Body of pancreas (tissue), 4 donors: ENCODE measurements around the gene SLC35A3. TPM values are rescaled to one million over a fixed set of nuclear protein-coding genes. Genes with fewer than 3 reads are reported as not detected.

ENCODE experiments used
- ATAC-seq: fragments of 150-250 bp; one replicate; pipeline ENCODE4 v1.9.1; 2016
- DNase-seq, 4 donors: peaks; one replicate each; pipeline ENCODE4 v3.0.0-alpha.2; 2019
- H3K27ac ChIP-seq, 4 donors: fragments of 200-600 bp; sonication (generic); 1 replicate in 3 of 4; 2 replicates in 1 of 4; pipeline versions ENCODE4 v1.5.1 to v1.6.1; 2016 to 2019; ENCODE audit warnings: mild to moderate bottlenecking in 1 of 4, mixed read lengths in 1 of 4, moderate library complexity in 1 of 4
- H3K27me3 ChIP-seq, 2 donors: fragments of 200-600 bp; sonication (generic); one replicate each; pipeline ENCODE4 v1.6.0; 2016; ENCODE audit warnings: mild to moderate bottlenecking in 1 of 2
- H3K36me3 ChIP-seq, 2 donors: fragments of 200-600 bp; sonication (generic); replicated peaks in 1 of 2; 2 replicates each; pipeline ENCODE4 v1.5.1; 2016; ENCODE audit warnings: low read depth in 2 of 2; ENCODE audit not compliant: insufficient read depth in 1 of 2
- H3K4me1 ChIP-seq: fragments of 200-600 bp; sonication (generic); one replicate; pipeline ENCODE4 v1.6.0; 2016
- H3K4me3 ChIP-seq, 2 donors: fragments of 200-600 bp; sonication (generic); 1 replicate in 1 of 2; 2 replicates in 1 of 2; pipeline ENCODE4 v1.5.1; 2016 to 2019
- H3K9me3 ChIP-seq, 3 donors: fragments of 200-600 bp; sonication (generic); 1 replicate in 2 of 3; 2 replicates in 1 of 3; pipeline ENCODE4 v1.5.1; 2016
- CTCF ChIP-seq, 7 experiments: fragments of 450-650 bp in 4 of 7; fragments of 200-600 bp in 3 of 7; sonication (generic) in 3 of 7; IDR thresholded peaks; one replicate each; pipeline ENCODE4 v1.5.1; 2016 to 2019; ENCODE audit warnings: antibody characterized with exemption in 7 of 7
- POLR2A ChIP-seq, 3 donors: fragments of 450-650 bp; IDR thresholded peaks; one replicate each; pipeline ENCODE4 v1.6.1; 2016; ENCODE audit warnings: antibody characterized with exemption in 3 of 3, mild to moderate bottlenecking in 2 of 3
- WGBS, 2 donors: methylation state at CpG; one replicate each; pipeline ENCODE4 v1.1.5; 2017; 5-methylcytosine and 5-hydroxymethylcytosine counted together
- intact Hi-C: fragments of 100-400 bp; cut with DNase I; formaldehyde crosslinking; loops from one replicate; pipeline ENCODE4 v1.15.1; 2023
- total RNA-seq, 2 donors: library from RNA; depleted of rRNA; stranded (reverse); fragments of >200 nt; gene quantifications; one replicate each; pipeline ENCODE4 v1.1.0, GENCODE V29; 2016

SLC35A3 gene
- total RNA-seq, 2 donors from 2014 or later, result 11.5 to 26.5 TPM

DNA sequence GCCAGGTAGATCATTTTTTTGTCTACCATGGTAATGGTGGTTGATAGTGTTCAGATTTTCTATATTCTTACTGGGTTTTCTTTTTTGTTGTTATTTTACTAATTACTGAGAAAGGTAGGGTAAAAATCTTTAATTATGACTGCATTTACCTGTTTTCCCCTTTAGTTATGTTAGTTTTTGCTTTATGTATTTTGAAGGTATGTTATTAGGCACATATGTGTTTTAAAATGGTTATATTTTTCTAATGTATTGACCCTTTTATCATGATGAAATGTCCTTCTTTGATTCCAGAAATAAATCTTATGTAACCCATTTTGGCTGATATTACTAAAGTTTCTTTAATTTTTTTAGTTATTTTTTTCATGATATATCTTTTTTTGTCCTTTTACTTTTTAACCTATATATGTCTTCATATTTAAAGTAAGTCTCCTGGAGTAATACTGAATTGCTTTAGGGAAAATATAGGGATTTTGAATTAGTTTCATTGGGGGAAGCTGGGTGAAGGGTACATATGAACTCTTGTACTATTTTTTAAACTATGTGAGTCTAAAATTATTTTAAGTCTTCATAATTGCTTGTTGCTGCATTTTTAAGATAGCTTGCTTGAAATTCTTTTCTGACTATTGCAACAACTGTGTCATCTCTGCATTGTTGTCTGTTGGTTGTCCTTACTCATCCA lies 22.4 kb downstream of the SLC35A3 start:
- no peaks in the 10 kb centered on the region for H3K27me3 ChIP-seq
- DNase-seq, result no peak
- H3K4me1 ChIP-seq, result peaks cover 2% of the 10 kb centered on the region
- no peak for TF ChIP-seq POLR2A (IDR thresholded peaks at IDR 0.05)
- no peak for TF ChIP-seq CTCF (IDR thresholded peaks at IDR 0.05)
- H3K4me3 ChIP-seq, result no peak overlapping the region
- intact Hi-C loops, result no loop called here
- no peak for ATAC-seq
- no peak overlapping the region for H3K27ac ChIP-seq
- peaks cover 0 to 2% of the 10 kb centered on the region in 2 donors for H3K36me3 ChIP-seq
- no peaks in the 10 kb centered on the region for H3K9me3 ChIP-seq

- ATAC-seq (no peak), DNase-seq (no peak)
- no peak overlapping the region for H3K27ac ChIP-seq
- no peak overlapping the region for H3K4me3 ChIP-seq
- H3K27me3 ChIP-seq, result no peaks in the 10 kb centered on the region
- H3K36me3 ChIP-seq, result peaks cover 0 to 2% of the 10 kb centered on the region in 2 donors
- WGBS, 2 donors, result 94 to 98% methylated on average over 3 of the region's 3 CpGs
- H3K9me3 ChIP-seq, result no peaks in the 10 kb centered on the region
- intact Hi-C loops, result no loop called here
- no peaks in the 10 kb centered on the region for H3K4me1 ChIP-seq
- TF ChIP-seq POLR2A (IDR thresholded peaks at IDR 0.05), result no peak
- no peak for TF ChIP-seq CTCF (IDR thresholded peaks at IDR 0.05)
Observed at GRCh38 chr1:99992760-99993467, 23.1 kb downstream of the SLC35A3 start.

GRCh38 chr1:99993468-99993845 lies 23.7 kb downstream of the SLC35A3 start:
- WGBS, 2 donors, result 90 to 92% methylated on average over 5 of the region's 5 CpGs
- Histone ChIP-seq H3K27me3 (no peaks in the 10 kb centered on the region), H3K9me3 (no peaks in the 10 kb centered on the region), H3K27ac (no peak overlapping the region), H3K4me3 (no peak overlapping the region), H3K4me1 (no peaks in the 10 kb centered on the region), H3K36me3 (peaks cover 0 to 2% of the 10 kb centered on the region in 2 donors)
- ATAC-seq, result no peak
- intact Hi-C loops, result no loop called here
- no peak for DNase-seq
- TF ChIP-seq POLR2A (IDR thresholded peaks at IDR 0.05) (no peak), CTCF (IDR thresholded peaks at IDR 0.05) (no peak)

DNA sequence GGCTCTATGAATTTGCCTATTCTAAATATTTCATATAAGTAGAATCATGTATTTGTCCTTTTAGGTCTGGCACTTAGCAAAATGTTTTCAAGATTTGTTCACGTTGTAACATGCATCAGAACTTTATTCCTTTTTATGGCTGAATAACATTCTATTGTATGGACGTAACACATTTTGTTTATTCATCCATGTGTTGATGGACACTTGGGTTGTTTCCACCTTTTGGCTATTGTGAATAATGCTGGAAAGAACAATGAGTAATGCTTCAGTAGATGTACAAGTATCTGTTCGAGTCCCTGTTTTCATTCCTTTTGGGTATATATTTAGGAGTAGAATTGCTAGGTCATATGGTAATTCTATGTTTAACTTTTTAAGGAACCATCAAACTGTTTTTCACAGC lies 24.7 kb downstream of the SLC35A3 start:
- intact Hi-C loops, result no loop called here
- no peak for ATAC-seq
- no peak for TF ChIP-seq CTCF (IDR thresholded peaks at IDR 0.05)
- TF ChIP-seq POLR2A (IDR thresholded peaks at IDR 0.05), result no peak
- Histone ChIP-seq H3K4me1 (no peaks in the 10 kb centered on the region), H3K27me3 (no peaks in the 10 kb centered on the region), H3K4me3 (no peak overlapping the region), H3K9me3 (no peaks in the 10 kb centered on the region), H3K36me3 (peaks cover 0 to 2% of the 10 kb centered on the region in 2 donors), H3K27ac (no peak overlapping the region)
- no peak for DNase-seq
- WGBS, 2 donors, result 92 to 98% methylated on average over 3 of the region's 3 CpGs

- no peaks in the 10 kb centered on the region for H3K4me1 ChIP-seq
- H3K9me3 ChIP-seq, result no peaks in the 10 kb centered on the region
- intact Hi-C loops, result no loop called here
- ATAC-seq, result no peak
- no peak for DNase-seq
- 90 to 92% methylated on average over 4 of the region's 4 CpGs for WGBS, 2 donors
- no peak overlapping the region for H3K4me3 ChIP-seq
- peaks cover 0 to 2% of the 10 kb centered on the region in 2 donors for H3K36me3 ChIP-seq
- no peak overlapping the region for H3K27ac ChIP-seq
- no peaks in the 10 kb centered on the region for H3K27me3 ChIP-seq
- TF ChIP-seq POLR2A (IDR thresholded peaks at IDR 0.05) (no peak), CTCF (IDR thresholded peaks at IDR 0.05) (no peak)
Observed at GRCh38 chr1:99996951-99997350, 27.2 kb downstream of the SLC35A3 start.
